Sigmoid colon (tissue), 7 donors: ENCODE data around the gene BAX. TPM values are rescaled to one million over a fixed set of nuclear protein-coding genes. Genes with fewer than 3 reads are reported as not detected.

Source experiments
- DNase-seq: peaks from one replicate; pipeline ENCODE4 v3.0.0-alpha.2; 2019
- H3K27ac ChIP-seq, 4 donors: fragments of 200-600 bp; sonication (generic); one replicate each; pipeline ENCODE4 v1.5.1; 2016 to 2019; ENCODE audit warnings: mild to moderate bottlenecking in 1 of 4
- H3K27me3 ChIP-seq, 3 donors: fragments of 200-600 bp; sonication (generic); one replicate each; pipeline ENCODE4 v1.5.1; 2019; ENCODE audit warnings: mild to moderate bottlenecking in 1 of 3
- H3K36me3 ChIP-seq, 4 donors: fragments of 200-600 bp; sonication (generic); one replicate each; pipeline ENCODE4 v1.5.1; 2016 to 2019
- H3K4me1 ChIP-seq, 4 donors: fragments of 200-600 bp; sonication (generic); one replicate each; pipeline ENCODE4 v1.5.1; 2017 to 2019
- H3K4me3 ChIP-seq, 4 donors: fragments of 200-600 bp; sonication (generic); one replicate each; pipeline ENCODE4 v1.5.1; 2017 to 2019; ENCODE audit warnings: mild to moderate bottlenecking in 2 of 4, moderate library complexity in 1 of 4
- H3K9me3 ChIP-seq, 4 donors: fragments of 200-600 bp in 3 of 4; sonication (generic) in 3 of 4; one replicate each; pipeline versions ENCODE4 v1.5.1 to v1.6.1; 2013 to 2019
- EP300 ChIP-seq, 4 donors: sonication (generic); formaldehyde crosslinking; IDR thresholded peaks; one replicate each; pipeline ENCODE4 v1.6.1; 2017; ENCODE audit warnings: antibody characterized with exemption in 4 of 4
- POLR2A ChIP-seq, 2 donors: fragments of 450-650 bp; IDR thresholded peaks; one replicate each; pipeline ENCODE4 v1.6.1; 2016; ENCODE audit warnings: antibody characterized with exemption in 2 of 2, mild to moderate bottlenecking in 2 of 2, moderate library complexity in 2 of 2
- POLR2AphosphoS5 ChIP-seq, 4 donors: sonication (generic); formaldehyde crosslinking; IDR thresholded peaks; one replicate each; pipeline ENCODE4 v1.6.1; 2017; ENCODE audit warnings: antibody characterized with exemption in 4 of 4
- WGBS, 2 donors: extraction: QIAGEN DNeasy Blood & Tissue Kit; methylation state at CpG; one replicate each; pipeline ENCODE4 v1.1.7; 2013; 5-methylcytosine and 5-hydroxymethylcytosine counted together
- intact Hi-C: fragments of 100-400 bp; cut with DNase I; formaldehyde crosslinking; loops from one replicate; pipeline ENCODE4 v1.15.1; 2023
- polyA plus RNA-seq, 3 donors: library from polyadenylated mRNA; stranded (reverse); fragments of 200-250 nt; gene quantifications; one replicate each; pipeline ENCODE4 v1.2.3, GENCODE V29; 2013
- total RNA-seq, 4 donors: library from RNA; depleted of rRNA; stranded (reverse); fragments of >200 nt; gene quantifications; one replicate each; pipeline ENCODE4 v1.1.0, GENCODE V29; 2016
- TF ChIP-seq, protein P1 (sequence below), 4 experiments: fragments of 450-650 bp in 3 of 4; fragments of 200-600 bp in 1 of 4; IDR thresholded peaks; one replicate each; pipeline ENCODE4 v1.5.1; 2016 to 2019; ENCODE audit warnings: antibody characterized with exemption in 4 of 4, mild to moderate bottlenecking in 3 of 4, moderate library complexity in 2 of 4
- donor health status: healthy with polysubstance abuse.
- donor health status: Bipolar disorder and iron deficiency.
- donor health status: healthy.

BAX gene
- total and polyA plus RNA-seq, 7 donors = 17.9 to 216 (median 61.5) TPM

DNA sequence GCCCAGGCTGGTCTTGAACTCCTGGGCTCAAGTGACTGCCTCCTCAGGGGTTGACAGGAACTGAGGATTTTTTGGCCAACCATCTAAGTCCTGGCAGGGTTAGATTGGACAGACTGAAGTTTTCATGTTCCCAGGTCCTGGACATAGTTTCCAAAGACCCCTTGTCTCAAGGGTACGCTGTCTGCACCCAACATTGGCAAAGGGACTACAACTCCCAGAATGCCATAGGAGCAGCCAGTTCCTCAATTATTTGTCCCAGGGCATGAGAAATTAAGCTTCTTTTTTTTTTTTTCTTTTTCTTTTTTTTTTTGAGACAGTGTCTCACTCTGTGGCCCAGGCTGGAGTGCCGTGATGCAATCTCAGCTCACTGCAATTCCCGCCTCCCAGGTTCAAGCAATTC lies 31.5 kb downstream of the BAX start:
- no peak overlapping the region for H3K27ac ChIP-seq
- no peak for TF ChIP-seq POLR2AphosphoS5 (IDR thresholded peaks at IDR 0.05)
- TF ChIP-seq, protein P1, sequence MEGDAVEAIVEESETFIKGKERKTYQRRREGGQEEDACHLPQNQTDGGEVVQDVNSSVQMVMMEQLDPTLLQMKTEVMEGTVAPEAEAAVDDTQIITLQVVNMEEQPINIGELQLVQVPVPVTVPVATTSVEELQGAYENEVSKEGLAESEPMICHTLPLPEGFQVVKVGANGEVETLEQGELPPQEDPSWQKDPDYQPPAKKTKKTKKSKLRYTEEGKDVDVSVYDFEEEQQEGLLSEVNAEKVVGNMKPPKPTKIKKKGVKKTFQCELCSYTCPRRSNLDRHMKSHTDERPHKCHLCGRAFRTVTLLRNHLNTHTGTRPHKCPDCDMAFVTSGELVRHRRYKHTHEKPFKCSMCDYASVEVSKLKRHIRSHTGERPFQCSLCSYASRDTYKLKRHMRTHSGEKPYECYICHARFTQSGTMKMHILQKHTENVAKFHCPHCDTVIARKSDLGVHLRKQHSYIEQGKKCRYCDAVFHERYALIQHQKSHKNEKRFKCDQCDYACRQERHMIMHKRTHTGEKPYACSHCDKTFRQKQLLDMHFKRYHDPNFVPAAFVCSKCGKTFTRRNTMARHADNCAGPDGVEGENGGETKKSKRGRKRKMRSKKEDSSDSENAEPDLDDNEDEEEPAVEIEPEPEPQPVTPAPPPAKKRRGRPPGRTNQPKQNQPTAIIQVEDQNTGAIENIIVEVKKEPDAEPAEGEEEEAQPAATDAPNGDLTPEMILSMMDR (IDR thresholded peaks at IDR 0.05) = no peak
- TF ChIP-seq POLR2A (IDR thresholded peaks at IDR 0.05) = no peak
- no peak for TF ChIP-seq EP300 (IDR thresholded peaks at IDR 0.05)
- H3K27me3 ChIP-seq = no peaks in the 10 kb centered on the region
- peaks cover 0 to 14% (median 13%) of the 10 kb centered on the region in 4 donors for H3K4me1 ChIP-seq
- no peaks in the 10 kb centered on the region for H3K9me3 ChIP-seq
- 93 to 95% methylated on average over 3 of the region's 3 CpGs for WGBS, 2 donors
- H3K36me3 ChIP-seq = peaks cover 8 to 74% (median 24%) of the 10 kb centered on the region in 4 donors
- DNase-seq = no peak
- no peak overlapping the region for H3K4me3 ChIP-seq
- intact Hi-C loops = no loop called here

DNA sequence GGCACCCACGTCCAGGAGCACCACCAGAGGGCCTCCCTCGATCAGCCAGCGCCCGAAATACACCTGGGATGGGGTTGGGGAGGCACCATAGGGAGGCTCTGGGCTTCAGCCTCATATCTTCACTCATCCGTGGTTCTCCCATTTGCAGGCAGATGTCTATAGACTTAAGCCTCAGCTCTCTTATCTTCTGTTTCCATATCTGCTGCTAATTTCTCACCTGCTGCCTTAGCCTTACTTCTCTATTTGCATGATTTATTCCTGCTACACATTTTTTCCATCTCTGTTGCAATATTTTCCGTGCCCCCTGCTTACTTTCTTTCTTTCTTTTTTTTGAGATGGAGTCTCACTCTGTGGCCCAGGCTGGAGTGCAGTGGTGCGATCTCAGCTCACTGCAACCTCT lies 32.6 kb downstream of the BAX start:
- Histone ChIP-seq H3K27ac (no peak overlapping the region), H3K4me3 (no peak overlapping the region), H3K4me1 (peaks cover 0 to 25% (median 24%) of the 10 kb centered on the region in 4 donors), H3K27me3 (no peaks in the 10 kb centered on the region), H3K9me3 (no peaks in the 10 kb centered on the region), H3K36me3 (peaks cover 5 to 63% (median 23%) of the 10 kb centered on the region in 4 donors)
- WGBS, 2 donors = 89 to 91% methylated on average over 7 of the region's 7 CpGs
- no peak for DNase-seq
- intact Hi-C loops = no loop called here
- no peak for TF ChIP-seq POLR2A (IDR thresholded peaks at IDR 0.05)
- TF ChIP-seq, protein P1 (IDR thresholded peaks at IDR 0.05) = no peak
- TF ChIP-seq POLR2AphosphoS5 (IDR thresholded peaks at IDR 0.05) = no peak
- TF ChIP-seq EP300 (IDR thresholded peaks at IDR 0.05) = no peak

DNA sequence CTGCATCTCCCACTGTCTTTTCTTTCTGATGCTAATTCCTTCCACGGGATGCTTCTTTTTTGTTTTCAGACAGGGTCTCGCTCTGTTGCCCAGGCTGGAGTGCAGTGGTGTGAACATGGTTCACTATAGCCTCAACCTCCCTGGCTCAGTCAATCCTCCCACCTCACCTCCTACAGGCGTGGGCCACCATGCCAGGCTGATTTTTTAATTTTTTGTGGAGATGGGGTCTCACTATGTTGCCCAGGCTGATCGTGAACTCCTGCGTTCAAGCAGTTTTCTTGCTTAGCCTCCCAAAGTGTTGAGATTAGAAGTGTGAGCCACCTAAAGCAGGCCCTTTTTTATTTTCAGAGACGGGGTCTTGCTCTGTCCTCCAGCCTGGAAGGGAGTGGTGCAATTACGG lies 33.6 kb downstream of the BAX start:
- H3K4me1 ChIP-seq = peaks cover 0 to 27% (median 24%) of the 10 kb centered on the region in 4 donors
- intact Hi-C loops = no loop called here
- no peak overlapping the region for H3K27ac ChIP-seq
- H3K4me3 ChIP-seq = no peak overlapping the region
- no peak for DNase-seq
- 90 to 97% methylated on average over 7 of the region's 7 CpGs for WGBS, 2 donors
- no peaks in the 10 kb centered on the region for H3K27me3 ChIP-seq
- TF ChIP-seq EP300 (IDR thresholded peaks at IDR 0.05) (no peak), POLR2A (IDR thresholded peaks at IDR 0.05) (no peak), POLR2AphosphoS5 (IDR thresholded peaks at IDR 0.05) (no peak)
- TF ChIP-seq, protein P1 (IDR thresholded peaks at IDR 0.05) = no peak
- H3K9me3 ChIP-seq = no peaks in the 10 kb centered on the region
- H3K36me3 ChIP-seq = peaks cover 5 to 53% (median 18%) of the 10 kb centered on the region in 4 donors

DNA sequence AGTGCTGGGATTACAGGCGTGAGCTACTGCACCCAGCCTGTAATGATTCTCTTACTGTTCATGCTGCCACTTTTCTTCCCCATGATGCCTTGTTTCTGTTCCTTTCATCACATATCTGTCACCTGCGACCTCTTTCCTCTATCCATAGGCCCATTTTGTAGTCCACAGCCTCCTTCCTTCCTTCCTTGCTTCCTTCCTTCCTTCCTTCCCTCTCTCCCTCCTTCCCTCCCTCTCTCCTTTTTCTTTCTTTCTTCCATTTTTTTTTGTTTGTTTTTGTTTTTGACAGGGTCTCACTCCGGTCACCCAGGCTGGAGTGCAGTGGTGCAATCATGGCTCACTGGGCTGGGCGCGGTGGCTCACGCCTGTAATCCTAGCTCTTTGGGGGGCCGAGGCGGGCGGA lies 34.2 kb downstream of the BAX start:
- Histone ChIP-seq H3K27me3 (no peaks in the 10 kb centered on the region), H3K4me1 (peaks cover 0 to 27% (median 24%) of the 10 kb centered on the region in 4 donors), H3K9me3 (no peaks in the 10 kb centered on the region), H3K27ac (no peak overlapping the region), H3K36me3 (peaks cover 5 to 49% (median 17%) of the 10 kb centered on the region in 4 donors), H3K4me3 (no peak overlapping the region)
- no peak for DNase-seq
- intact Hi-C loops = no loop called here
- WGBS, 2 donors = 94 to 95% methylated on average over 9 of the region's 9 CpGs
- TF ChIP-seq, protein P1 (IDR thresholded peaks at IDR 0.05) = no peak
- no peak for TF ChIP-seq POLR2AphosphoS5 (IDR thresholded peaks at IDR 0.05)
- no peak for TF ChIP-seq POLR2A (IDR thresholded peaks at IDR 0.05)
- no peak for TF ChIP-seq EP300 (IDR thresholded peaks at IDR 0.05)
